Measurements from ENCODE around the gene ATP8A2. TPM values are rescaled to one million over a fixed set of nuclear protein-coding genes. Genes with fewer than 3 reads are reported as not detected.

The ATP8A2 gene
- total RNA-seq, 2 donors from 2014 or later, result 0.08 to 0.19 TPM

DNA sequence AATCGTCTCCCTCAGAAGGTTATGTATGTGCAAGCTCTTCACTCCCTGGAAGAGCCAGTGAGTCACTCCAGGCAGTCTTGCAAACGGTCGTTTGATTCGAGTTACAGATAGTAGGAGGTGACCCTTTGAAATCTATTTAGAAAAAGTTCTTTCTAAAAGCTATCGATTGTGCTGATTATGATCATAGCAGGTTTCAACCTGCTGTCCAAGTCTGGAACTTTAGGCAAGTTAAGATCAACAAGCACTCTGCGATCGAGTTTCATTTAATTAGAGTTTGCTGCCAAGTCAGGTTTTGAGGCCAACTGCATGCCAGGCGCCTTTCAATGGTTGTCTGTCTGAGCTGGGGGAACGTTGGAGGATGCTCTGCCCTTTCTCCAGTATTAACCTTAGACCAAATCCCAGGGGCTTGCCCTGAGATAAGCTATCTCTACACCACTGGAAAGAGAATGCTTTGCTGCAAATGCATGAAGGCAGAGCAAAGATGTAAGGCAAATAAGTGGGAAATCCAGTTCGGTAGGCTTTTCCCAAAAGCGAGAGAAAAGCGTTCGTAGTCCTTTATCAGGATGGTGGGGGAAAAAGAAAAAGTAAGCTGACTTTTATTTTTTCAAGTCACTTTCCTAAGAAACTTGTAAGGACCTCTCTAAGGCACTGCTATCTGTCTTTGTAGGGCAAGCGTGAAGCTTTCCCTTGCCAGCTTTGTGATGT lies 287.5 kb downstream of the ATP8A2 start:
- DNase-seq (ENCODE audit: low spot score), result no peak
- Histone ChIP-seq H3K36me3 (no peaks in the 10 kb centered on the region), H3K27ac (no peak overlapping the region), H3K9me3 (no peaks in the 10 kb centered on the region), H3K27me3 (no peaks in the 10 kb centered on the region), H3K4me1 (no peaks in the 10 kb centered on the region), H3K4me3 (no peak overlapping the region)
- no peak for TF ChIP-seq CTCF (IDR thresholded peaks at IDR 0.05)

GRCh38 chr13:25660996-25661395 lies 289.2 kb downstream of the ATP8A2 start:
- H3K36me3 ChIP-seq, result no peaks in the 10 kb centered on the region
- H3K27me3 ChIP-seq, result no peaks in the 10 kb centered on the region
- no peak for TF ChIP-seq CTCF (IDR thresholded peaks at IDR 0.05)
- no peaks in the 10 kb centered on the region for H3K9me3 ChIP-seq
- no peaks in the 10 kb centered on the region for H3K4me1 ChIP-seq
- no peak overlapping the region for H3K4me3 ChIP-seq
- no peak overlapping the region for H3K27ac ChIP-seq
- DNase-seq (ENCODE audit: low spot score), result no peak

DNA sequence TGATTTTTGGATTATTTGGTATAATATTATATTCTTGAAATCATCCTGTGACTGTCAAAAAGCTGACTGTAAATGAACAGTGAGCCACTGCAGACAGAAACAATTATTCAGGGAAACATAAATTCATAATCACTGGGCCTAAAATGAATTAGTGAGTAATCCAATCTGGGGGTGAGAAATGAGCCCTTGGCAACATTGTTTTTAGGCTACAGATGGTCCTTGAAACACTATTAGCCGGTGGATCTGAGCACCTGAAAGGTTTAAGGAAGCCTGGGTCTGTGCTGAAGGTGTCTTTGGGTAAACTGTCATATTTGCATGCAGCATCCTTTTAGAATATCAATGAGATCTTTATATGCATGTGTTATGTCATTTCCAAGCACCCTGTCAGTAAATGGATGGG lies 290.7 kb downstream of the ATP8A2 start:
- Histone ChIP-seq H3K9me3 (no peaks in the 10 kb centered on the region), H3K4me3 (no peak overlapping the region), H3K27me3 (no peaks in the 10 kb centered on the region), H3K27ac (no peak overlapping the region), H3K36me3 (no peaks in the 10 kb centered on the region), H3K4me1 (no peaks in the 10 kb centered on the region)
- no peak for DNase-seq (ENCODE audit: low spot score)
- no peak for TF ChIP-seq CTCF (IDR thresholded peaks at IDR 0.05)

- no peaks in the 10 kb centered on the region for H3K36me3 ChIP-seq
- no peak overlapping the region for H3K4me3 ChIP-seq
- TF ChIP-seq CTCF (IDR thresholded peaks at IDR 0.05), result no peak
- DNase-seq (ENCODE audit: low spot score), result no peak
- no peaks in the 10 kb centered on the region for H3K4me1 ChIP-seq
- no peaks in the 10 kb centered on the region for H3K27me3 ChIP-seq
- peaks cover 0 to 25% of the 10 kb centered on the region in 2 donors for H3K9me3 ChIP-seq
- H3K27ac ChIP-seq, result no peak overlapping the region
Measured at GRCh38 chr13:25668345-25668744, 296.6 kb downstream of the ATP8A2 start.

- no peak for TF ChIP-seq CTCF (IDR thresholded peaks at IDR 0.05)
- Histone ChIP-seq H3K27ac (no peak overlapping the region), H3K9me3 (peaks cover 0 to 14% of the 10 kb centered on the region in 2 donors), H3K27me3 (no peaks in the 10 kb centered on the region), H3K36me3 (no peaks in the 10 kb centered on the region), H3K4me3 (no peak overlapping the region), H3K4me1 (no peaks in the 10 kb centered on the region)
- DNase-seq (ENCODE audit: low spot score), result no peak
Measured at GRCh38 chr13:25673711-25674110, 301.9 kb downstream of the ATP8A2 start.

- TF ChIP-seq CTCF (IDR thresholded peaks at IDR 0.05), result no peak
- Histone ChIP-seq H3K27ac (no peak overlapping the region), H3K36me3 (no peaks in the 10 kb centered on the region), H3K4me3 (no peak overlapping the region), H3K9me3 (peaks cover 0 to 8% of the 10 kb centered on the region in 2 donors), H3K4me1 (no peaks in the 10 kb centered on the region), H3K27me3 (no peaks in the 10 kb centered on the region)
- no peak for DNase-seq (ENCODE audit: low spot score)
Measured at GRCh38 chr13:25674371-25674770, 302.6 kb downstream of the ATP8A2 start.
